GM19240 (cell line): ENCODE data around the gene SAT2.
A peak's percentile ranks its signal among the peaks of the same experiment; 100 is the strongest.
"Not testable (repeated sequence)": the region's sequence is repeated elsewhere in the genome, so short reads cannot be mapped to it uniquely, and the experiment has no call there.

ENCODE experiments used
- DNase-seq: peaks from one replicate; pipeline ENCODE4 v3.0.0; 2011; ENCODE audit warnings: low spot score; ENCODE audit not compliant: insufficient read length

The SAT2 gene

DNA sequence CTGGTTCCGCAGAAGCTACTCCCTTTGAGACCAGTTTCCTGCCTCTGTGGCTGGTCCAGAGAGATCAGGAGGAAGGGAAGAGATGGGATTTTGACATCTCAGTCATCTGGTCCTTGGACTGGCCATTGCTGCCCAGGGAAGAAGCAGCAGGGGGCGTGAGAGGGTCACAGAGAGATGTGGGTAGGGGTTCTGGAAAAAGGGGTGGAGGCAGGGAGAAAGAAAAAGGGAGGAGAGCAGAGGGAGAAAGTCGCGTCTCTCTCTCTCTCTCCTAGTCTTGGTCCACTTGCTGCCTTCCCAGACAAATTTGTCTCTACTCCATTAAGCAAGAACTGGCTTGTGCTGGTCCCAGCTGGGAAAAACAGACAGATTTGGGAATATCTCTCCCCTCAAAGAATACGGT lies 6.8 kb upstream of the SAT2 start:
- no peak for DNase-seq

DNA sequence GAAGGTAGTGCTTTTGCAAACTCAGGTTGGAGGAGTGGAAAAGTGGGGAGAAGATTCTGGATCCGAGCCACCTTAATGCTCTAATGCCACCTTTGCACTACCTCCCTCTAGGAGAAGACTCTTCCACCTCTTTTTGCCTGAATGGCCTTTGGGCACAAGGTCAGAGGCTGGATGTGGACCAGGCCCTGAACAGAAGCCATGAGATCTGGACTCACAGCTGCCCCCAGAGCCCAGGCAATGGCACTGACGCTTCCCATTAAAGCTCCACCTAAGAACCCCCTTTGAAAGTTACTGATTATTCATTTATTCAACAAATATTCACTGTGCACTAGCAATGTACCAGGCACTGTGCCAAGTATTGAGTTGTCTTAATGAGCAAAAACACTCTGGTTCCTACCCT lies 5.5 kb upstream of the SAT2 start:
- no peak for DNase-seq

DNA sequence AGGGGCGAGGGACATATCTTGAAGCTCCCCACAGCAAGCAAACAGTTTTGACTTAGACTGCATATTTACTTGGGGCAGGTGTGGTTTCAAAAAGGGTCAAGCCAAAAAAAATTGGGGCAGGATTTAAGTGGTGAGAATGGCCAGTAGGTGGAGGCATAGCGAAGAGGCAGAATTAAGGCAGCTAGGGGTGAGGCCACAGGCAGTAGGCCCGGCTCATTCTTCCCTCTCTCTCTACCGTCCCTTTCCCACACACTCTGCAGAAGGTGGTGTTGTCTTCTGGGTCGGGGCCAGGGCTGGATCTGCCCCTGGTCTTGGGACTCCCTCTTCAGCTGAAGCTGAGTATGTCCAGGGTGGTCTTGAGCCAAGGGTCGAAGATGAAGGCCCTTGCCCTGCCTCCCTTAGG lies 4.9 kb upstream of the SAT2 start:
- DNase-seq: peak; percentile 60

DNA sequence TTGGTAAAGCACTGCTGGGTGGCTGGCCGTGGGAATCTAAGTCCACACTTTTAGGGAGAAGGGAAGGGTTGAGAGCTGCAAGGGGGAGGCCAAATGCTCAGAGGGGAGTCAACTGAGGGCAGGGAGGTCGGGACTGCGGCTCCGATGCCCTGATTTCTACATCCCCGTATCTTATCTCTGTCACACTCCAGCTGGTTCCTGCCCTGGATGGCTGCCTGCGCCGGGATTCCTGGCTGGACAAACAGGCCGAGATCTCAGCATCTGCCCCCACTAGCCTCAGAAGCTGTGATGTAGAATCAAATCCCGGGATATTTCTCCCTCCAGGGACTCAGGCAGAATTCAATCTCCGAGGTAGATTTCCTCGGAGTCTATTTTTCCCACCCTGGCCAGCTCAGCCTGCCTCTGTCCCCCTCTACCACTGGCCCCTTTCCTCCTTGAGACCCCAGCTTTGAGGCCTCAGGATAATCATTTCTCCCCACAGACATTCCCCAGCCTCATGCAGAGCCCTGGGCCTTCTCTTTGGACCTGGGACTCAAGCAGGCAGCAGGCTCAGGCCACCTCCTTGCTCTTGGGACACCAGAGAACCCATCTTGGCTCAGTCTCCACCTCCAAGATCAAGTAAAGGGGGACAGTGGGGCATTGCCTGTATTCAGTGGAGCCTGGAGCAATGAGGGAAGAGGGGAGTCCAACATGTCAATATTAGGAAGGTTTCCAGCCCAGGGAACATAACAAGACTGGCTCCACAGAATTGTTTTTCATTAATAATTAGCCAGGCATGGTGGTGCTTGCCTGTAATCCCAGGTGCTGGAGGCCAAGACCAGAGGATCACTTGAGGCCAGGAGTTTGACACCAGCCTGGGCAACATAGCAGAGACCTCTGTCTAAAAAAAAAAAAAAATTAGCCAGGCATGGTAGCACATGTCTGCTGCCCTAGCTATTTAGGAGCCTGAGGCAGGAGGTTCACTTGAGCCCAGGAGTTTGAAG lies 4.1 kb upstream of the SAT2 start:
- no peak for DNase-seq

DNA sequence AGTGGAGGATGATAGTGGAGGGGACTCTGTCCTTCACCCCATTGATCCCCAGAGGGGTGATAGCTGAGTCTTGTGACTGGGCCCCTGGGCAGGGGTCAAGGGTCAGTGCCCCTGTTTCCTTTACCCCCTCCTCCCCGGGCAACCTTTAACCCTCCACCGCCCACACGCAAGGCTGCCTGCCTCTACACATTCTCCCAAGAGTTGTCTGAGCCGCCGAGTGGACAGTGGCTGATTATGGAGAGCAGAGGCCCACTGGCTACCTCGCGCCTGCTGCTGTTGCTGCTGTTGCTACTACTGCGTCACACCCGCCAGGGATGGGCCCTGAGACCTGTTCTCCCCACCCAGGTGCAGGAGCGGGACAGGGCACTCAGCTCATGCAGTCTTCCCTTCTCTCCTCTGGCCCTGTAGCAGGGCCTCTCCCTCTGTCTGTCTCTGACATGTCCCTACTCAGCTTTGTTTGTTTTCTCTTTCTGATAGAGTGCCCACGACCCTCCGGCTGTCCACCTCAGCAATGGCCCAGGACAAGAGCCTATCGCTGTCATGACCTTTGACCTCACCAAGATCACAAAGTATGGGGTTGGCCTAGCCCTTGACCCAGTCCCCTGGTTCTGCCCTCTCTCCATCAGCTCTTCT lies 2.4 kb upstream of the SAT2 start, which contains the start of gene SHBG:
Gene SHBG, plus strand, starts transcription at position 197 of the 633 bp plus-strand sequence. Its CDS starts 38 bp downstream, at position 235.
- no peak for DNase-seq

DNA sequence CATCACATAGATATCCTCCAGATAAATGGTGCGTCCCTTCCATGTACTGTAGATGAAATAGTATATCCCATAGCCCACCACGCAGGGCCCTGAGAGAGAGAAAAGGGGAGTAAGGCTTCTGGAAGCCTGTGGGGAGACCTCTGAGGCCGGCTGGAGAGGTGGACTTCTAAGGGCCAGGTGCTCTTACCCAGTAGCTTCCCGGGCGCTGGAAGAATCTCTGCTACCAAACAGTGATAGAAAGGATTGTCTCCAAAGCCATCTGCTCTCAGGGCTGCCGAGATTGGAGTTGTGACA lies 718 bp downstream of the SAT2 start:
- DNase-seq: no peak

DNA sequence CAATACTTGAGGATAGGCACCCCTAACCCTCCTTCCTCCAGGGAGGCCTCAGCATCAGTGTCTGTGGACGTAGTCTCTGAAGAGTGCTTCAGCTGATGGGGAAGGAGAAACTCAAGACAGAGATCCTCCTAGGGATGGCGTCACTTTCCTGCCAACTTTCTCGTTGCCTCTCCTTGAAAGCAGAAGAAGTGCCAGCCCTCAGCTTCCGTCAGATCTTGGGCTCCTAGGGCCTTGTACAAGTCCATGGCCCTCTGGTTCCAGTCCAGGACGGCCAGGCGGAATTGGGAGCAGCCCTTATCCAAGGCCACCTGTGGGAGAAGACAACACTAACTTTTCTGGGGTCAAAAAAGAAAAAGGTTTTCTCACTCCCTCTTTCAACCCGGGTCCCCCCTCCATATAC lies 1.3 kb downstream of the SAT2 start:
- DNase-seq: no peak

DNA sequence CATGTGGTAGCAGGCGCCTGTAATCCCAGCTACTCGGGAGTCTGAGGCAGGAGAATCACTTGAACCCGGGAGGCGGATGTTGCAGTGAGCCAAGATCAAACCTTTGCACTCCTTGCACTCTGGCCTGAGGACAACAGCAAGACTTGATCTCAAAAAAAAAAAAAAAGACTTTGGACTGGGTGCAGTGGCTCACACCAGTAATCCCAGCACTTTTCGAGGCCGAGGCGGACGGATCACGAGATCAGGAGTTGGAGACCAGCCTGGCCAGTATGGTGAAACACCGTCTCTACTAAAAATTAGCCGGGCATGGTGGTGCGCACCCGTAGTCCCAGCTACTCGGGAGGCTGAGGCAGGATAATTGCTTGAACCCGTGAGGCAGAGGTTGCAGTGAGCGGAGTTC lies 1.9 kb downstream of the SAT2 start:
- DNase-seq: not testable (repeated sequence)

DNA sequence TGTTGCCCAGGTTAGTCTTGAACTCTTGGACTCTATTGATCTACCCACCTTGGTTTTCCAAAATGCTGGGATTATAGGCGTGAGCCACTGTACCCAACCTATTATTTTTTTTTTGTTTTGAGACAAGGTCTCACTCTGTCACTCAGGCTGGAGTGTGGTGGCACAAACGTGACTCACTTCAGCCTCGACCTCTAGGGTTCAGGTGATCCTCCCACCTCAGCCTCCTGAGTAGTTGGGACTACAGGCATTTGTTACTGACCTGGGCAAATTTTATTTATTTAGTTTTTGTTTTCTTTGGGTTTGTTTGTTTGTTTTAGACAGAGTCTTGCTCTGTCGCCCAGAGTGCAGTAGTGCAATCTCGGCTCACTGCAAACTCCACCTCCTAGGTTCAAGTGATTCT lies 4.0 kb downstream of the SAT2 start:
- DNase-seq: no peak

DNA sequence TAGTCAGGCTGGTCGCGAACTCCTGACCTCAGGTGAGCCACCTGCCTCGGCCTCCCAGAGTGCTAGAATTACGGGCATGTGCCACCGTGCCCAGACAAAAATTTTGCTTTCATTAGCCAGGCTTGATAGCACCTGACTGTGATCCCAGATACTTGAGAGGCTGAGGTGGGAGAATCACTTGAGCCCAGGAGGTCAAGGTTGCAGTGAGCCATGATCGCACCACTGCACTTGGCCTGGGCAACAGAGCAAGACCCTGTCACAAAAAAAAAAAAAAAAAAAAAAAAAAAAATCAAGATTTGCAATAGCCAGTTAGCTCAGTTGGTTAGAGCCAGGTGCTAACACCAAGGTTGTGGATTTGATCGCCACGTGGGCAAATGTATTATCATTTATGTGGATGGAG lies 6.8 kb downstream of the SAT2 start:
- DNase-seq: no peak

DNA sequence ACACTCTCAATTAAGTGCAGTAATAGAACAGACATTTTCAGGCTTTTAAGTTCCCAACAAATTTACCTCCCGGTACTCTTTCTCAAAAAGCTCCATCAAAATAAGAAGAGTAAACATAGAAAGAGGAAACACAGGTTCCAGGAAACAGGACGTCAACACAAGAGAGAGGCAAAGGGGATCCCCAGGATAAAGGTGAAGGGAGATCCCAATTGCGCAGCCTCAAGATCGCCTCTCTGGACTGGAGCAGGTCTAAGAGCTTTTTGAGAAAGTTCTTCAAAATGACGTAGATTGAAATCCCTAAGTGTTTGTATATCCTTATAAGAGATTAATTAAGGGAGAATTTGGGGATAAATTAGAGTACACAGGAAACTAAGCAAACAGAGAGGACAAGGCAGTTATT lies 9.0 kb downstream of the SAT2 start:
- no peak for DNase-seq

DNA sequence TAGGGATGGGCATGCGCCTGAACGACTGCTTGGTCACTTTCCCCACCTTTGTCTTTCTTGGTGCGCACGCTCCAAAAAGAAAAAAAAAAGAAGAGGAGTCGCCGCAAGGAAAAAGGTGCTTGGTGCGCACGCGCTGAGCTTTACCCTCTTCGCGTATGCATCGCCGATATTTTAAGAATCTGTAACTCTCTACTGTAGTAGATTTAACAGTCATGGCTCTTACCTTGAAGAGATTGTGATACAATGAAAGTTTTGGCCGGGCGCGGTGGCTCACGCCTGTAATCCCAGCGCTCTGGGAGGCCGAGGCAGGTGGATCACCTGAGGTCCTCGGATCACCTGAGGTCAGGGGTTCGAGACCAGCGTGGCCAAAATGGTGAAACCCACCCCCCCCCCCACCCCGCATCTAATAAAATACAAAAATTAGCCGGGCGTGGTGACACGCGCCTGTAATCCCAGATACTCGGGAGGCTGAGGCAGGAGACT lies 12.3 kb downstream of the SAT2 start:
- DNase-seq: no peak

DNA sequence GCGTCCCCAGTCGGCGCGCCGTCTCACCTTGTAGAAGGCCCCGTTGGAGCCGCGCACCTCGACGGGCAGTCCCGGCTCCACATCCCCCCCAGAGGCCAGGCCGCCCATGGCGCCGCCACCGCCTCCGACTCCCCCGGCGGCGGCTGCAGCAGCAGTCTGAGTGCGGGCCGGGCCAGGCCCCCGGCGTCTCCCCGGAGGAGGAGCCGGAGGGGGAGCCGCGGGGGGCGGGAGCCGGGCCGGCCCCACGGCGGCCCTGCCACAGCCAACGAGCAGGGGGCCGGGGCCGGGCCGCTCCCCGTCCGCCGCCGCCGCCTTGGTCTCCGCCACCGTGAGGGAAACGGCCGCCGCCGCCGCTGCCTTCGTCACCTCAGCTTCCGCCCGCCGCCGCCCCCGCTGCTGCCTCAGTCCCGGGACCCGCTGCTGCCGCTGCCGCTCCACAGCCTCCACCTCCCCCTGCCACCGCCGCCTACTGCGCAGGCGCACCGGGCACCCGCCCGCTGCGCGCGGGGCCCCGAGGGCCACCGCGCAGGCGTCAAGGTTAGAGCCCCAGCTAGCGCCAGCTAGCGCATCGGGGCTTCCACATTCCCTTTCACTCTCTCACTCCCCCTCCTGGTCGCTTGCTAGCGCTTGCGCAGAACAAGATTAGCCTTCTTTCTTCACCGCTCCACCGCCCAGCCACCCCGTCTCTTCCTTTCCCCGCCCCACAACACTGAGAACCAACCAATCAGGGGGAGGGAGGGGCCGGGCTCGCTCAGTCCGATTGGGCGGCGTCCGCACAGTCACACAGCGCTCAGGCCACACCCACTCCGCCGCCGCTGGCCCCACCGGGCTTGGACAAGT lies 13.0 kb downstream of the SAT2 start, which contains the start of gene FXR2:
Gene FXR2, minus strand, starts transcription at position 473 of the 840 bp plus-strand sequence. Its CDS starts 365 bp downstream, at position 108.
- DNase-seq: peak; percentile 90

DNA sequence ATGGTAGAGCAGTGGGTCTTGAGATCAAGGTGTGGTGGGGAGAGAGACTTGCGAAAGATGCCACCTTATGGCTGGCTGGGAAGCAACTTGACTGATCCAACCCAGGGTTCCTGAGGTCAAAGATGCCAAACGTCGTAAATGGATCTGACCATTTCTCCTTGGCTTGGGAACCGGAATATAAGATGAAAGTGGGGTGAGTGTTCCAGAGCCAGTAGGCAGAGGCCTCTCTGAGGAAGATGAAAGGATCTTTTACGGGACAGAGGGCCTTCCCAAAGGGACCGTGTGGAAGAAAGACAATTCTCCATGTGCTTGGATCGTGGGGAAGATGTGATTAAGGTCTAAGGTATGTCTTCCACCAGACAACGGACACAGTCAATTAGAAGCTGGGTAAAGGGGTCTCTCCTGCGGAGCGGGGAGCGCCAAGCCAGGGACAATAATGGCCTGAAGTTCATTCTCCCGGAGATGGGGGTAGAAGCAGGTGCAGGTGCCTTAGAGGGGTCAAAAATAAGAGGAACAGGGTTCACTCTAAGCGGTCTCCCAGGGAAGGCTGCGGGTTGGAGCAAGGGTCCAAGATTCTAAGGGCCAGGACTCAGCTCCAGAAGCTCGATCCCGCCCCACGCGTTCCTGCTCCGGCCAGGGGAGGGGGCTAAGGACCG lies 13.7 kb downstream of the SAT2 start:
- no peak for DNase-seq

DNA sequence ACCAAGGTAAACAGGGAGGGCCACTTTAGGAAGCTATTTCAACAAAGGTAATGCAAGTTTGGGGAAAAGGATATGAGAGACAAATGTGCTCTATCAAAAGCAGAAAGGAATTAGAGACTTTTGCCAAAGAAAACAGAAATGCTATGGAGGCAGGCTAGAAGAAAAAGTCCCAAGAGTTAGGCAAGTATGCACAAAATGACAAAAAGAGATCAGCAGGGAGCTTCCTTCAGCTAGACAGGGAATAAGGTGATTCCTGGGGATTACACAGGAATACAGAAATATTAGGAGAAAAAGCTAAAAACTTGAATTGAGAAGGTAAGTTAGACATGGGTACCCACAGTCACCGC lies 15.4 kb downstream of the SAT2 start:
- DNase-seq: no peak

DNA sequence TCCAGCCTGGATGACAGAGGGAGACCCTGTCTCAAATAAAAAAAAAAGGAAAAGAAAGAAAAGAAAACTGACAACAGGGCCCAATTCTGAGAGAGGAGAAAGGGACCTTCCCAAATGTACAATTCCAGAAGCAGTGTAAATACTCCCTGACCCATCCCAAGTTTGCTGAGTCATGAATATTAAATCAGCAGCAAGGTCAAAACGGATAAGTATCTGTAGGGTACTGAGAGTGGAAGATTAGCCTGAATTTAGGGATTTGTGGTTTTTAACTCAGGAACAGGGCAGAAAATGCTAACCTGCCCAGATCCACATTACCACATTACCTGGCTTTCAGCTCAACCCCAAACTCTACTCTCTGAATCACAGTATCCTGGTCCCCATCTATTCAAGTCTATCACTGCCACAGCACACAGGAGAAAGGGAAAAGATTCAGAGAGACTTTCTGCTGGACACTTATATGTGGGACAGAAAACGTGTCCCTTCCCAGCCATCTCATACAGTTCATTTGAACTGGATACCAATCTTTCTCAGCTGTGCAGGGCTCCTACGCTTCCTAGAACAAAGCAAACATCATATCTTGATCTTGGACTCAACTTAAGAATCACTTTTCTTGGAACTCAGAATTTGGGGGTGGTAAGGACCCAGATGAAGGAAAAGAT lies 15.9 kb downstream of the SAT2 start:
- DNase-seq: no peak

DNA sequence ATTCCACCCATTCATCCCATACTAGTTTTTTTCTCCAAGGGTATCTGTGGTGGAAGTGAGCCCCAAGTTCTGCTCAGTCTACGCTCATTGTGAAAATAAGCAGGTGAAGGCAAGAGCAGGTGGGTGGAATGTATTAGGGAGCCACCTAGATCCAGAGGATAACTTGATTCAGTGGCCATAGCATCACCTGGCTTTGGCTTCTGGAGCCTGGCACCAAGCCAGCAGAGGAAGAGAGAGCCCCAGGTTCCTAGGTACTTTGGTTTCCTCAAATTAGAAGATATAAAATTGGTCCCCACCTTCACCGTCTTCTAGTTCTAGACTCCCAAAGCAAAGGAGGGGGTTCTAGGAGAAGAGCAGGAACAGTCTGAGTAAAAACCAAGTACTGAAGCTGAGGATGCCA lies 17.0 kb downstream of the SAT2 start:
- DNase-seq: no peak

DNA sequence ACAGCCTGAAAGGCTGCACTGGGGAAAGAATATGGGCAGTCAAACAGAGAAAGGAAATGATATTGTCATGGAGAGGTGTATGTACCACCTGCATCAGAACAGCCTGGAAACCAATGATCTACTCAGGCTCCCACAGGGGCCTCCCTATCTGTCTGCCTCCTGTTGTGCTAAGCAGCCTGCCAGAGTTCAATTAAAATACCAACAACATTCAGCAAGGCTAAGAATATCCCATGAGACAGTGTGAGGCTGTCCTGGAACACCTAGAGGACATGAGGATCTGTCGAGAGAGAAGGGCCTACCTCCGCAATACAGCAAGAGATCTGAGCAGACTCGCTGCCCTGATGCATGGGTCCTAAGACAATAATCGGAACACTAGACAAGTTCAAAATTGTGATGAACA lies 21.3 kb downstream of the SAT2 start:
- no peak for DNase-seq

DNA sequence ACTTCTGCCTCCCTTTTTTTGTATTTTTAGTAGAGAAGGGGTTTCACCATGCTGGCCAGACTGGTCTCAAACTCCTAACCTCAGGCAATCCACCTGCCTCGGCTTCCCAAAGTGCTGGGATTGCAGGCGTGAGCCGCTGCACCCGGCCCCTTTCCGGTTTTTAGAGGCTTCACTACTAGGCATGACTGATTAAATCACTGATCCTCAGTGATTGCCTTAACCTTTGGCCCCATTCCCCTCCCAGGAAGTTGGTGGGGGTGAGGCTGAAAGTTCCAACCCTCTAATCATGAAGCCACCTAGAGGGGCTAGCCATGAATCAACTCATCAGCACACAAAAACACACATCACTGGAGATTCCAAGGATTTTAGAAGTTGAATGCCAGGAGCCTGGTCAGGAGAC lies 30.1 kb downstream of the SAT2 start:
- not testable (repeated sequence) for DNase-seq

DNA sequence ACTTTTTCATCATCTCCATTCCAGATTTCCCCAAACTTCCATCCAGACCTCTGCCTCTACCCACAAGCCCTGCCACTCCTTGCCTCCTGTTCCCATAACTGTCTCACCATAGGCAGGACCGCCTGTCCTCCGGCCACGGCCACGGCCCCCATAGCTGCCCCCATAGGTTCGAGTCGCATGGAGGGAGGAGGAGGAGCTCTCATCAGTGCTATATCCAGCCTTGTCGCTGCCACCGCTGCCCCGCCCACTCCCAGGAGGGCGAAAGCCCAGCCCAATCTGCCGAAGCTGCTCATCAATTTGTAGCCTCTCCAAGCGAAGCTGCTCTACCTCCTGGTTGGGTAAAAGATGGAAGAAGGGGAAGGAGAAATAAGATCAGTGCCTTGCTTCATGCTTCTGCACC lies 34.3 kb downstream of the SAT2 start:
- no peak for DNase-seq
